Erythroblast (primary cell): ENCODE data around the gene MINAR1.
A peak's percentile ranks its signal among the peaks of the same experiment; 100 is the strongest.

Experiments used
- DNase-seq, 2 experiments: peaks; one replicate each; lab custom pipeline; 2025; lab: John Stamatoyannopoulos, UW
- GATA1 ChIP-seq: IDR thresholded peaks from 2 replicates; pipeline ENCODE4 v1.6.1; 2011; ENCODE audit warnings: low read depth, mild to moderate bottlenecking, control low read depth, low read length, moderate library complexity
- POLR2A ChIP-seq: IDR thresholded peaks from 2 replicates; pipeline ENCODE4 v1.6.1; 2011; ENCODE audit warnings: mild to moderate bottlenecking, low read length

The MINAR1 gene, protein sequence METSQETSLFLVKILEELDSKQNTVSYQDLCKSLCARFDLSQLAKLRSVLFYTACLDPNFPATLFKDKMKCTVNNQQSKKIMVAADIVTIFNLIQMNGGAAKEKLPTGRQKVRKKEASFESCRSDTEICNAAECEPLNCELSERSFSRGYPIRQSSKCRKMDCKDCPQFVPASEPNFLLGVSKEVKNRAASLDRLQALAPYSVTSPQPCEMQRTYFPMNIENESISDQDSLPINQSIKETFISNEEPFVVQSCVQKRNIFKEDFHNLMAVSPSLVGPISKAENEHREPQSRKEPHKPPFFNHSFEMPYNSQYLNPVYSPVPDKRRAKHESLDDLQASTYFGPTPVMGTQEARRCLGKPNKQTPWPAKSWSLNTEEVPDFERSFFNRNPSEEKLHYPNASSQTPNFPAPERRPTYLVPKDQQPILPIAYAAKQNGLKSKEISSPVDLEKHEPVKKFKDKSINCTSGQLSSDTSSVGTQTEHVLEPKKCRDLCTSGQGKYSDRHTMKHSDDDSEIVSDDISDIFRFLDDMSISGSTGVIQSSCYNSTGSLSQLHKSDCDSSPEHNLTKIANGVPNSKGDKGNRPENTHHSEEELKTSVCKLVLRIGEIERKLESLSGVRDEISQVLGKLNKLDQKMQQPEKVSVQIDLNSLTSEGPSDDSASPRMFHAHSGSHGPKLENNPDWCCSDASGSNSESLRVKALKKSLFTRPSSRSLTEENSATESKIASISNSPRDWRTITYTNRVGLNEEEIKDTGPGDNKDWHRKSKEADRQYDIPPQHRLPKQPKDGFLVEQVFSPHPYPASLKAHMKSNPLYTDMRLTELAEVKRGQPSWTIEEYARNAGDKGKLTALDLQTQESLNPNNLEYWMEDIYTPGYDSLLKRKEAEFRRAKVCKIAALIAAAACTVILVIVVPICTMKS

DNA sequence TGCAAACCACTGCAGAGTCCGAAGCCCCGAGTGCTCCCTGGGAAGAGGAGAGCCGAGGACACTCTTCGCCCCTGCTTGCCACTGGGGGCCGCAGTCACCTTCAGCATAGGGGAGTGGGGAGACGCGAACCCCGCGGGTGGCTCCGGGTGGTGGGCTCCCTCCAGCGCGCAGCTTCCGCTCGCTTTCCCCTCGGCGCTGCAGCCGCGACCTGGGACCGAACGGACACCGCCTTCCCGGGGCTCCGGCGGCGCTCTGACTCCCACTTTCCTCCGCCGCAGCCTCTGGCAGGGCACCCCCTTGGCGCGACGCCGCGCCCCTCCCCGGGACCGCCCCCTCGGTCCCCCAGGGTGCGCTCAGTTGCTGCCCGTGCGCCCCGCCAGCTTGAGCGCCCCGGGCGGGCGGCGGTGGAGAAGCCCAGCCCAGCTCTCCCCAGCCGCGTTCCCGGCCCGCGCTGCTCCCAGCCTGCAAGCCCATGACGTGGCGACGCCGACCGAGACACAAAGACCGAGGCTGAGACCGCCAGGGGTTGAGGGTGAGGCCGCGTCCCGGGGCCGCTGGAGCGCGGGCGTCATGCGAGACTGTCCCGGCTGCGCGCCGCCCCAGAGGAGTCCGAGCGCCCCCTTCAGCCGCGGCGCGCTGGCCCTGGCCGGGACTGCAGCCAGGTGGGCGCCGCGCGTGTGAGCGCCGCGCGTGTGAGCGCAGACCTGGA is at the start of gene MINAR1:
TSS of gene MINAR1 (plus strand) at position 701 of the 709 bp plus-strand sequence. CDS start 23,812 bp downstream, outside the sequence.
- TF ChIP-seq GATA1 (no peak), POLR2A (no peak)
- peak; percentile 26 to 43 for DNase-seq

DNA sequence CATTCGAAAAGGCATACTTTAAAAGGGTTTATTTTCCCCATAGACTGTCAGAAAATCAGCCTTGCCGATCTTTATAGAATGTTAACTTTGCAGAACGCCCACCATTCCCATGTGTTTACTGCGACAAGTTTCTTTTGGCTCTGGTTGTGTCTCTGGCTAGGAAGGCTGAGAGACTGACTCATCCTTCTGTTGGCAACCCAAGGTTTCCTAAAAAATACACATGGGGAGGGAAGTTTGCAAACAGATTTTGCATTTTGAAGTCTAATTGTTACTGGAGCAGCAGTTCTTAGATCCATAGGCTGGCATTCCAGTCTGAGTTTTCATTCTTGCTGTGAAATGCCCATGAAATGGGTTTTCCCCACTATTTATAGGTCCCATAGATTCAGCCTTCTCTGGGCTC is 37.9 kb upstream of the MINAR1 start:
- no peak for TF ChIP-seq GATA1
- no peak for TF ChIP-seq POLR2A
- no peak for DNase-seq

DNA sequence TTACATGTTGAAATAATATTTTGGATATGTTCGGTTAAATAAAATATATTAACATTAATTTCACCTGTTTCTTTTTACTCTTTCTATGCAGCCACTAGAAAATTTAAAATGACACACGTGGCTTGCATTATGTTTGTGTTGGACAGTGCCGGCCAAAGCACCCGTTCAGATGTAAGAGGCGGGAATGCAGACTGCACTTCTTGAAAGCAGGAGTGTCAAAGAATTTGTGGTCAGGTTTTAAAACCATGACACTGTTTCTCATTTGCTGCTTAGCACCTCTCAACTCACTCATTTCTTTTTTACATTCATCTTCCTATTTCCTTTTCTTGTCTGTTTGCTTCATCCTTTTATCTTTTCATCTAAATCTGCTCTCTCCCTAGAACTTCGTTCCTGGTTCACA is 35.3 kb upstream of the MINAR1 start:
- TF ChIP-seq GATA1 (no peak), POLR2A (no peak)
- DNase-seq = no peak

DNA sequence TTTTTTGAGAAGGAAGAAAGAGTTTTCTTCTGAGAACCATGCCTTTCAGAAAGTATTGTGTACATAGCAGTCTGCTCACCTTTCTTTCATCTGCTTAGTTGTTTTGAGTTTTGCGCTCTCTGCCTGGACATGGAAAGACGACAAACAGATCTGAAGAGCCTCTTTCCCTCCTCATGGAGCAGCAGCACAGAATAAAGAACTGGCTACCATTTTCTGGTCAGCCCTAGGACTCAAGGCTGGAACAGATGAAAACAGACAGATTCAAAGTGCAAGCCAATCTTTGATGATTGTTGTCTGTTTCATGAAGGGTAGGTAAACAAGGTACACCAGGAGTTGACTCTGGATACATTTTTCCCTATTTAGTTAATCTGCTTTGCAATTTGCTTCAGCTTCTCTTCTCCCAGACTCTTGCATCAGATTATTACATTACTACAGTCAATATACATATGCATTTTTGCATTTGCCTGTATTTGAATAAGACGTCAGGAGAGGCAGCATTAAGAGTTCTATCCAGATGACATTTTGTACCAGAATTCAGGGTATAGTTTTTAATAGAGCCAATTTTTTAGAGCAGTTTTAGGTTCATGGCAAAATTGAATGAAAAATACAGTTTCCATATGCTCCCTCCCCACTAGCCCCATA is 34.7 kb upstream of the MINAR1 start:
- TF ChIP-seq GATA1 = no peak
- no peak for DNase-seq

DNA sequence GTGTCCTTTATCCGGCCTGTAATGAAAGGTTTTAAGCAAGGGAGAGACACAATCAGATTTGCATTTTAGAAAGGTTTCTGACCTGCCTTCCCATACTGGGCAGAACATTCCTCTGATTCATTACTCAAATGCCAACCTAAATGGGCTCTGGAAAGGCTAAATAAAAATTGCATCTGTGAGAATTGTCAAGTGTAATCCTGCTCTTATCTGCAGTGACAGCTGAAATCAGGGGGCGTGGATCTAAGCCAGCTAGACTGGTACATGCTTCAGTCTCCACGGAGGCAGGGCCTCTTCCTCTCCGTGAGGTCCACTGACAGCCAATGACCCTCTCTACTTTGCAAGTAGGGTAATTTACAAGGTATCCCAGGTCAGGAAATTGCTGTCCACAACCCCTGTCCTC is 32.5 kb upstream of the MINAR1 start:
- DNase-seq = no peak
- TF ChIP-seq GATA1 (no peak), POLR2A (no peak)

DNA sequence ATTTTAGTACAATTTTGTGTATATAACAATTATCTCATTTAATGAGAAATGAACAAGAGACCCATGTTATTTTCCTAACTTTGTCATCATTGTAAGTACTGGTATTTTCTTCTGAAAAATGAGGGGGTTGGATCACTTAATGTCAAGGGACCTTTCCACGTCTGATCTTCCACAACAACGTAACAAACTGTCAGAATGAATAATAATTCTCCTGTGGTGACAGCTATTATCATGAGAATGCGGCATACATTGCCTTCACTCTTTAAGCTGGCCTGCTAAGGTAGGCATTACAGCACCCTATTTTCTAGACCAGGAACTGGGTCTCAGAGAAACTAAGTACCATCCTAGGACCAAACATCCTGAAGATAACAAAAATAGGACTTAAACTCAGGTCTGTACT is 31.5 kb upstream of the MINAR1 start:
- TF ChIP-seq GATA1 = no peak
- DNase-seq = no peak

DNA sequence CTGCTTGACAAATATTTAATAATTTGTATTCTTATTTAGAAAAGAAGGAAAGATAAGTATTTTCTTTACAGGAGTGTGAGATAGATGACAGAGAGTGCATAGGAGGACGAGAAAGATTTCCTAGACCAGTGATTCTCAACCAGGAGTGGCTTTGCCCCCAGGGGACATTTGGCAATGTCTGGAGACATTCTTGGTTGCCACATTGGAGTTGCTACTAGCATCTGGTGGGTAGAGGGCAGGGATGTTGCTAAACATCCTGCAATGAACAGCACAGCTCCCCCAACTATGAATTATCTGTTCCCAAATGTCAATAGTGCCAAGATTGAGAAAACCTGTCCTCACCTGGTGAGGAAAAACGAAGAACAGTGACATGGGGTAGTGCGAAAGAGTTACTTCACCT is 30.8 kb upstream of the MINAR1 start:
- TF ChIP-seq POLR2A (no peak), GATA1 (no peak)

DNA sequence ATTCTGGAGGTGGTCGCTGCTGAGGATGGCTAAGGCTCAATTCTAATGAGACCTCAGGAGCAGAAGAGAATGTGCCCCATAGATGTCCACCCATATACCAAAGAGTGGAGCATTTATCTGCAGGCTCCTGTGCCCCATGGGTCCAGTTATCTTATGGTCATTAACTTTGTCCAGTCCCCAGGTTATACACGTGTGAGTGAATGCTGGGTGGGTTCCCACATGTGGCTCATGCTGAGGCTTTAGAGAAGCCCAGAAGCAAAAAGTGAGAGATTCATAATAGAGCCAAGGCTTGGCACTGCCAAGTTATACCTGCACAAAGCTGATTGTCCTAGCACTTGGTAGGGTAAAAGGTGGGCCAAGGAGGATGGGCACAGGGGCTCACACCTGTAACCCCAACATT is 30.0 kb upstream of the MINAR1 start:
- no peak for TF ChIP-seq POLR2A
- TF ChIP-seq GATA1 = no peak
- DNase-seq = no peak

More for the DNA sequence above, 30.8 kb upstream of the MINAR1 start:
- no peak for DNase-seq

DNA sequence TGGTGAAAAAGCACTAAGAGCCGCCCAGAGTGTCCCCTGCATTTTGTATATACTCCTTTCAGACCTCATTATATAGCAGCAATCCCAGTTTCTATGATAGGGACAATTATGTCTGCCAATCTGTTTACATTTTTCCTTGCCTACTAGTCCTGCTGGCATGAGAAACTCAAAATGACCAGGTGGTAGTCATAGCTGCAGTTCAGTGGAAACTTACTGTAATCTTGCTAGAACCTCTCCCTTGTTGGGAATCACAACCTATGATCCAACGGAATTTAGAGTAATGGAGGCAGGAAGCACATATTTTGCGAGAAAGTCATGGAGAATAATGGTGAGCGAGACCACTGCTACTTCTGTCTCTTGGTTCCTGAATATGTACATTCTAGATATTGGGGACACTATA is 28.6 kb upstream of the MINAR1 start:
- no peak for DNase-seq
- TF ChIP-seq POLR2A (no peak), GATA1 (no peak)

DNA sequence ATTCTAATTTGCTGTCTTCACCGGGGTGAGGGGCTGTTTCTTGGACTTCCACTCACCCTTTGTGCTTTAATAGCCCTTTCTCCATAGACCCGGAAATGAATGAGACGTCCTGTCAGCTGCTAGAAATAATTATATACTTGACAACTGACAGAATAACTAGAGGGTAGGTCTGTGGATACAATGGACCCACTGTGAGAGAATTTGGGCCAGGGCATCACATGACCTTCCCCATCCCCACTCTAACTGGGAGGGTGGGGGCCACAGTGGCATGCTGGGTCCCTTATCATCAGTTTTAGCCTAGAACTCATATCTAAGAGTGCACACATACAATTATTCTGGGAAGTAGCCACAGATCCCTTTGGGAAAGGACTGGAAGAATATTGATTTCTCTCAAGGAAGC is 25.9 kb upstream of the MINAR1 start:
- DNase-seq = no peak
- TF ChIP-seq GATA1 (no peak), POLR2A (no peak)

DNA sequence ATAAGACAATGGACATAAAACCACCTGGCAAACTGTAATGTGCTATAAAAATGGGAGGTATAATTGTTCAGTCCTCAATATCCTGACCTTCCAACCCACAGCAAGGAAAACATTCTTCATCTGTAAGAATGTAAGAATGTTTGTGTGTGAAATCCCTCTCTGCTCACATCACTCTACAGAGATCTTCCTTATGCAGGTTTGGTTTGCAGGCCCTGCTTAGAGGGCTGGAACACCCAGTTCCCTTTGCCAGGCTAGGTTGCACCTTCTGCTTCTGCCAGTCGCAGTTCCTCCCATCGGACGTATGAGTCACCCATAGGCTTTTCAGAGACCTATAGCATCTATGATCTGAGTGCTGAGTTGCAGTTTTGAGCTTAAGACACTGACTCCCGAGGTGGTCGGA is 24.1 kb upstream of the MINAR1 start:
- no peak for TF ChIP-seq POLR2A
- TF ChIP-seq GATA1 = no peak
- no peak for DNase-seq

DNA sequence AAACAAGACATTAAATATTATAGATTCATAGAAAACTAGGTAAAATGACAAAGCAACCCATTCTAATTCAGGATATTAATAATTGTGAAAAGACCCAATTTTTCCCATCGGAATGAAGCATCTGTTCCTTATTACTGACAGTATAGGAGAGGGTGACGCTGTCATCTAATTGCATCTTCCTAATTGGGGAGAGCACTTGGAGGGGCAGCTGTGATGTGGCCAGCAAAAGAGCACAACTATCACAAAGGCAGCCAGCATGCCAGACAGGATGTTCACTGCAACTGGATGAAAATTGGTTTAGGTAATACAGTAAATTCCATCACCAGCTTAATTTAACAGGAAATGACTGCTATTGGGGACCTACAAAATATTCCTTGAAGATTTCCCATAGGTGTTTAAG is 21.9 kb upstream of the MINAR1 start:
- DNase-seq = no peak
- TF ChIP-seq GATA1 = no peak
- no peak for TF ChIP-seq POLR2A

DNA sequence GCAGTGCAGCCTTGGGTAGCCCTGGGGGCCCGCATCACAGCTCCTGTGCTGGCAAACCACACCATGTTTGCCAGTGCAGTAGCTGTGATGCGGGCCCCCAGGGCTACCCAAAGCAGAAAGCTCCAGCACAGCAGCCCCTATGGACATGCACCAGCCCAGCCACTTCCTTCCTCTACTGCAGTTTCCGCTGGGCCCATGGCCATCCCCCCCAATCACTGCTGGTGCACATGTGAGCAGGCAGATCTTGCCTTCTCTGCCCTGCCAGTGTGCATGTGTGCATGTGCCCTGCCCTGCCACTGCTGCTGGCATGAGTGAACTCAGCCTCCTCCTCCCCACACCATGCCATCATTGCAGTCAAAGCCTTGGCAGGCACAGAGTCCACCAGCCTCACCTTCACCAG is 20.1 kb upstream of the MINAR1 start:
- TF ChIP-seq POLR2A (no peak), GATA1 (no peak)
- no peak for DNase-seq

DNA sequence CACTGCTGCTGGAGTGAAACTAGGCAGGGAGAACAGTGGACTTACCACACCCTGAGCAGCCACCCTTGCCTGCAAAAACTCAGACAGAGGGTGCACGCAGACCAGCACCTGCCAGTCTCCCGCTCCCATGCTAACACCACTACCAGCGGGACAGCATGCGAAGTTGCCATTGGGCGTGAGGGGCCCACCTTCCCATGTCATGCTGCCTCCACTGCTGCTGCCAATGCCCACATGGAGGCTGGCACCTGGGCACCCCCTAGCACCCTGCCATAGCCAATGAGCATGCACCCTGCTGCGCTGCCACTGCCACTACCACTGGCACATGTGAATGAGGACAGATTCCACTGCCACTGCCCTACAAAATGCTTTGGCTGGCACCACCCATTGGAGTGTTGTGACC is 19.7 kb upstream of the MINAR1 start:
- TF ChIP-seq POLR2A (no peak), GATA1 (no peak)
- no peak for DNase-seq
